Activated CD4-positive, alpha-beta T cell treated with anti-CD3 and anti-CD28 coated beads, Interleukin-2, Interleukin-6, amounts not matched to agents 100 ng/mL and 50 ng/mL, durations not matched to agents 16 hours and 8 hours (primary cell): ENCODE results near the gene GHR.

Source experiments
- DNase-seq: peaks from one replicate; pipeline ENCODE4 v3.0.0-alpha.2; 2020

Gene GHR

GRCh38 chr5:42467572-42467971 is 44.3 kb downstream of the GHR start:
- no peak for DNase-seq

- DNase-seq: no peak
Measured at GRCh38 chr5:42467981-42468524, 44.8 kb downstream of the GHR start.

GRCh38 chr5:42483472-42484154 is 60.4 kb downstream of the GHR start:
- DNase-seq: no peak

- DNase-seq: no peak
Measured at GRCh38 chr5:42487077-42487476, 63.8 kb downstream of the GHR start.

- no peak for DNase-seq
Measured at GRCh38 chr5:42487821-42488220, 64.6 kb downstream of the GHR start.

- DNase-seq: no peak
Measured at GRCh38 chr5:42490831-42491230, 67.6 kb downstream of the GHR start.

- DNase-seq: no peak
Measured at GRCh38 chr5:42491699-42492098, 68.5 kb downstream of the GHR start.

- DNase-seq: no peak
Measured at GRCh38 chr5:42492974-42493373, 69.7 kb downstream of the GHR start.

- DNase-seq: no peak
Measured at GRCh38 chr5:42494414-42494813, 71.2 kb downstream of the GHR start.

- DNase-seq: no peak
Measured at GRCh38 chr5:42495914-42496313, 72.7 kb downstream of the GHR start.

- no peak for DNase-seq
Measured at GRCh38 chr5:42496397-42497156, 73.3 kb downstream of the GHR start.

- DNase-seq: no peak
Measured at GRCh38 chr5:42498000-42498399, 74.8 kb downstream of the GHR start.

- DNase-seq: no peak
Measured at GRCh38 chr5:42499016-42499415, 75.8 kb downstream of the GHR start.

- no peak for DNase-seq
Measured at GRCh38 chr5:42500003-42500599, 76.9 kb downstream of the GHR start.

- no peak for DNase-seq
Measured at GRCh38 chr5:42502613-42503470, 79.6 kb downstream of the GHR start.

GRCh38 chr5:42506662-42507061 is 83.4 kb downstream of the GHR start:
- DNase-seq: no peak

- DNase-seq: no peak
Measured at GRCh38 chr5:42507451-42508097, 84.3 kb downstream of the GHR start.

- DNase-seq: no peak
Measured at GRCh38 chr5:42513246-42513645, 90.0 kb downstream of the GHR start.

GRCh38 chr5:42514754-42515153 is 91.5 kb downstream of the GHR start:
- DNase-seq: no peak

- DNase-seq: no peak
Measured at GRCh38 chr5:42515504-42515903, 92.3 kb downstream of the GHR start.

- DNase-seq: no peak
Measured at GRCh38 chr5:42516282-42517042, 93.2 kb downstream of the GHR start.

GRCh38 chr5:42517164-42517563 is 93.9 kb downstream of the GHR start:
- no peak for DNase-seq
